Thymus (tissue), 11 donors: Measurements from ENCODE around the gene CNPPD1. TPM values are rescaled to one million over a fixed set of nuclear protein-coding genes. Genes with fewer than 3 reads are reported as not detected.
"Not testable (repeated sequence)": the region's sequence is repeated elsewhere in the genome, so short reads cannot be mapped to it uniquely, and the experiment has no call there.

Experiments used
- DNase-seq, 9 donors: peaks; one replicate each; pipeline ENCODE4 v3.0.0-alpha.2; 2013; ENCODE audit warnings: low spot score in 9 of 9, low read depth in 6 of 9, missing footprints in 1 of 9
- H3K27ac ChIP-seq, 2 donors: one replicate each; pipeline ENCODE4 v1.5.1; 2013; ENCODE audit warnings: control low read depth in 1 of 2, low read depth in 1 of 2, low read length in 1 of 2, mild to moderate bottlenecking in 1 of 2, moderate library complexity in 1 of 2
- H3K27me3 ChIP-seq, 2 donors: one replicate each; pipeline ENCODE4 v1.5.1; 2013; ENCODE audit warnings: low read length in 1 of 2; ENCODE audit not compliant: control insufficient read depth in 2 of 2, insufficient read depth in 1 of 2
- H3K36me3 ChIP-seq, 2 donors: one replicate each; pipeline ENCODE4 v1.5.1; 2013; ENCODE audit warnings: low read length in 1 of 2, mild to moderate bottlenecking in 1 of 2, moderate library complexity in 1 of 2; ENCODE audit not compliant: control insufficient read depth in 2 of 2, insufficient read depth in 2 of 2
- H3K4me1 ChIP-seq, 2 donors: one replicate each; pipeline ENCODE4 v1.5.1; 2013; ENCODE audit warnings: low read length in 2 of 2; ENCODE audit not compliant: control insufficient read depth in 2 of 2, insufficient read depth in 2 of 2
- H3K4me3 ChIP-seq, 2 donors: one replicate each; pipeline ENCODE4 v1.5.1; 2013; ENCODE audit warnings: low read length in 2 of 2, control low read depth in 1 of 2, mild to moderate bottlenecking in 1 of 2
- H3K9me3 ChIP-seq, 2 donors: one replicate each; pipeline ENCODE4 v1.5.1; 2013; ENCODE audit warnings: low read length in 1 of 2, mild to moderate bottlenecking in 1 of 2; ENCODE audit not compliant: control insufficient read depth in 2 of 2, insufficient read depth in 1 of 2
- WGBS: extraction: QIAGEN DNeasy Blood & Tissue Kit; methylation state at CpG from one replicate; pipeline ENCODE4 v1.1.7; 2013; 5-methylcytosine and 5-hydroxymethylcytosine counted together
- polyA plus RNA-seq: library from polyadenylated mRNA; stranded (reverse); fragments of 200-250 nt; gene quantifications from one replicate; pipeline ENCODE4 v1.2.3, GENCODE V29; 2013
- total RNA-seq: library from RNA; stranded (reverse); fragments of 120-200 nt; gene quantifications from one replicate; pipeline ENCODE4 v1.2.4, GENCODE V29; 2013
- donor health status: healthy.

The CNPPD1 gene
- total and polyA plus RNA-seq, 2 donors: 33.3 to 46.9 TPM

DNA sequence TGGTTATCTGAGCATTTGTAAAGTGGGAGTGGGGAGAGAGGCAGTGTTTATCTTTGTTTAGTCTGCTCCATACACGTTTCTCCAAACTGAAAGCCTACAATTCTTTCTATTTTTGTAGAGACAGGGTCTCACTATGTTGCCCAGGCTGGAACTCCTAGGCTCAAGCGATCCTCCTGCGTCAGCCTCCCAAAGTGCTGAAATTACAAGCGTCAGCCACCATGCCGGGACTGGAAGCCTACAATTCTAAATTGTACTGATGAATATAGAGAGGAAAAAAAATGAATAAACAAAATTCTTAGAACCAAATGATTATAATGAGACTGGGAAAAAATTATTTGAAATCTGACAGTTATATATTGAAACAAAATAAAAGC, 28.4 kb upstream of the CNPPD1 start:
- no peak for DNase-seq
- Histone ChIP-seq H3K27me3 (no peaks in the 10 kb centered on the region), H3K4me1 (peaks cover 6 to 36% of the 10 kb centered on the region in 2 donors), H3K9me3 (peaks cover 0 to 3% of the 10 kb centered on the region in 2 donors), H3K27ac (no peak overlapping the region), H3K4me3 (no peak overlapping the region), H3K36me3 (peaks cover 22 to 27% of the 10 kb centered on the region in 2 donors)
- WGBS: 96% methylated on average over 5 of the region's 5 CpGs

DNA sequence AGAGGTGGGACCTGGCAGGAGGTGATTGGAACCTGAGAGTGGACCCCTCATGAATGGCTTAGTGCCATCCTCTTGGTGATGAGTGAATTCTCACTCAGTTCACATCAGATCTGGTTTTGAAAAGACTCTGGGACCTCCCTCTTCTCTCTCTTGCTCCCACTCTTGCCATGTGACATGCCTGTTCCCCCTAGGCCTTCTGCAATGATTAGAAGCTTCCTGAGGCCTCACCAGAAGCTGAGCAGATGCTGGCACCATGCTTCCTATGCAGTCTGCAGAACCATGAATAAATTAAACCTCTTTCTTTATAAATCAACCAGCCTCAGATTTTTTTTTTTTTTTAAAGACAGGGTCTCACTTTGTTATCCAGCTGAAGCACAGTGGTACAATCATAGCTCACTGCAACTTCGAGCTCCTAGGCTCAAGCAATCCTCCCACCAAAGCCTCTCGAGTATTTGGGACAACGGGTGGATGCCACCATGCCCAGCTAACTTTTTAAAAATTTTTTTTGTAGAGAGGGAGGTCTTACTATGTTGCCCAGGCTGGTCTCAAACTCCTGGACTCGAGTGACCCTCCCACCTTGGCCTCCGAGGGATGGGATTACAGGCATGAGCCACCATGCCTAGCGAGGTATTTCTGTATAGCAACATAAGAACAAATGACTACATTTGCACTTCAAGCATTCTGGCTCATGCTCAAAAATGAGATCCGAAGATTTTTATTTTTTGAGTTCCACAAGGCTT, 27.9 kb upstream of the CNPPD1 start:
- peaks cover 17 to 21% of the 10 kb centered on the region in 2 donors for H3K36me3 ChIP-seq
- DNase-seq: no peak
- no peaks in the 10 kb centered on the region for H3K27me3 ChIP-seq
- H3K4me3 ChIP-seq: no peak overlapping the region
- no peak overlapping the region for H3K27ac ChIP-seq
- peaks cover 6 to 31% of the 10 kb centered on the region in 2 donors for H3K4me1 ChIP-seq
- WGBS: 96% methylated on average over 7 of the region's 7 CpGs
- H3K9me3 ChIP-seq: peaks cover 0 to 3% of the 10 kb centered on the region in 2 donors

DNA sequence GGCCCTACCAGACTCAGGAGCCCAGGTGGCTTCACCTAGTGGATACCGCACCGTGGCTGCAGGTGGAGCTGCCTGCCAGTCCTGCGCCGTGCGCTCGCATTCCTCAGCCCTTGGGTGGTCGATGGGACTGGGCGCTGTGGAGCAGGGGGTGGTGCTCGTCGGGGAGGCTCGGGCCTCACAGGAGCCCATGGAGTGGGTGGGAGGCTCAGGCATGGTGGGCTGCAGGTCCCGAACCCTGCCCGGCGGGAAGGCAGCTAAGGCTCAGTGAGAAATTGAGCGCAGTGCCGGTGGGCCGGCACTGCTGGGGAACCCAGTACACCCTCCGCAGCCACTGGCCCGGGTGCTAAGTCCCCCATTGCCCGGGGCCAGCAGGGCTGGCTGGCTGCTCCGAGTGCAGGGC, 24.6 kb upstream of the CNPPD1 start:
- 91% methylated on average over 20 of the region's 21 CpGs for WGBS

GRCh38 chr2:219200502-219201326, 24.0 kb upstream of the CNPPD1 start:
- not testable (repeated sequence) for H3K36me3 ChIP-seq, H3K4me1 ChIP-seq, H3K9me3 ChIP-seq, H3K27me3 ChIP-seq, H3K4me3 ChIP-seq
- H3K27ac ChIP-seq: peak overlapping the region; percentile 20 to 26
- peak in 2 of 9 donors; percentile 18 to 35 for DNase-seq
- 61% methylated on average over 25 of the region's 26 CpGs for WGBS

More for the DNA sequence above, 24.6 kb upstream of the CNPPD1 start:
- H3K4me1 ChIP-seq, H3K9me3 ChIP-seq, H3K36me3 ChIP-seq, H3K4me3 ChIP-seq, DNase-seq, H3K27me3 ChIP-seq, H3K27ac ChIP-seq: not testable (repeated sequence)

GRCh38 chr2:219199470-219200211, 22.9 kb upstream of the CNPPD1 start:
- no peak for DNase-seq
- no peak overlapping the region for H3K4me3 ChIP-seq
- H3K27ac ChIP-seq: no peak overlapping the region
- H3K4me1 ChIP-seq: no peaks in the 10 kb centered on the region
- peaks cover 0 to 3% of the 10 kb centered on the region in 2 donors for H3K9me3 ChIP-seq
- H3K36me3 ChIP-seq: no peaks in the 10 kb centered on the region
- 97% methylated on average over 12 of the region's 12 CpGs for WGBS
- no peaks in the 10 kb centered on the region for H3K27me3 ChIP-seq

GRCh38 chr2:219198974-219199373, 22.2 kb upstream of the CNPPD1 start:
- WGBS: 92% methylated on average over 5 of the region's 5 CpGs
- Histone ChIP-seq H3K27ac (no peak overlapping the region), H3K4me3 (no peak overlapping the region), H3K9me3 (no peaks in the 10 kb centered on the region), H3K27me3 (no peaks in the 10 kb centered on the region), H3K36me3 (no peaks in the 10 kb centered on the region), H3K4me1 (no peaks in the 10 kb centered on the region)
- no peak for DNase-seq

DNA sequence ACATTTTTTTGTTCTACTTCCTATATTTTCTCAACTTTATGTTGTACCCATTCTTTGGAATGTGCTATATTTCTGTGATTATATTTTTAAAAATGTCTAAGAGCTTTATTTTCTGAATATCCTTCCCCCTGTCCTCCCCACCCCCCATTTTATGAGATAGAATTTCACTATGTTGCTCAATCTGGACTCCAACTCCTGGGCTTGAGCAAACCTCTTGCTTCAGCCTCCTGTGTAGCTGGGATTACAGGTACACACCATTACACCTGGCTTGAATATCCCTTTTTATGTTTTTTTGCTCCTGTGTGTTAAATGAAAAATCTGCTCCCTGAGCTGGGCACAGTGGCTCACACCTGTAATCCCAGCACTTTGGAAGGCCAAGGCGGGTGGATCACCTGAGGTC, 20.7 kb upstream of the CNPPD1 start:
- no peaks in the 10 kb centered on the region for H3K27me3 ChIP-seq
- no peaks in the 10 kb centered on the region for H3K36me3 ChIP-seq
- no peaks in the 10 kb centered on the region for H3K9me3 ChIP-seq
- WGBS: 97% methylated on average over 1 of the region's 1 CpG
- no peak overlapping the region for H3K27ac ChIP-seq
- no peaks in the 10 kb centered on the region for H3K4me1 ChIP-seq
- H3K4me3 ChIP-seq: no peak overlapping the region
- DNase-seq: no peak

DNA sequence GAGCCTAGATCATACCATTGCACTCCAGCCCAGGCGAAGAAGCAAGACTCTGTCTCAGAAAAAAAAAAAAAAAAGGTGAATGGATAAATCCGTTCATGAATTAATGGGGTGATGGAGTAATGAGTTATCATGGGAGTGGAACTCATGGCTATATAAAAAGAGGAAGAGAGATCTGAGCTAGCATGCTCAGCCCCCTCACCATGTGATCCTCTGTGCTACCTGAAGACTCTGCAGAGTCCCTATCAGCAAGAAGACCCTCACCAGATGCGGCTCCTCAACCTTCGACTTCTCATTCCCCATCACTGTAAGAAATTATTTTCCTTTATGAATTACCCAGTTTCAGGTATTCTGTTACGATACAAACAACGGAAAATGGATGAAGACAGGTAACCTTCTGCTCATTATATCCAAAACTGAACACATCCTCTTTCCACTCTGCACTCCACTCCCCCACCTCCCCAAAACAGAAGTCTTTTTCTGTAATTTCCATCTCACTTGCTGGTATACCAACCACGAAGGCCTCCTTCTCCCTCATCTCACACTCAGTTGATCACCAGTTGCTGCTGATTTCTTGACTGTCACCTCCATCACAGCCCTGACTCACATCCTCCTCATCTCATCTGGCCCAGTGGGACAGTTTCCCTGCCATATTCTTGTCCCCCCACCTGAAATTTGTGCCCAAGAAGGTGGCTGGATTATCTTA, 10.2 kb upstream of the CNPPD1 start:
- no peak for DNase-seq
- no peak overlapping the region for H3K4me3 ChIP-seq
- H3K4me1 ChIP-seq: no peaks in the 10 kb centered on the region
- no peaks in the 10 kb centered on the region for H3K9me3 ChIP-seq
- H3K27ac ChIP-seq: no peak overlapping the region
- H3K36me3 ChIP-seq: peaks cover 26 to 32% of the 10 kb centered on the region in 2 donors
- no peaks in the 10 kb centered on the region for H3K27me3 ChIP-seq
- WGBS: 97% methylated on average over 7 of the region's 7 CpGs
